K562 (cell line): Measurements from ENCODE around the gene JMY. TPM values are rescaled to one million over a fixed set of nuclear protein-coding genes. Genes with fewer than 3 reads are reported as not detected.

ENCODE experiments used
- ATAC-seq: fragments of 200-7000 bp; cut with Tn5 transposase; 3 replicates; pipeline ENCODE4 v1.9.1; 2020; ENCODE audit warnings: moderate library complexity
- BruUV-seq: library from RNA; stranded (reverse); fragments of 400-500 nt; replicated peaks from 2 replicates; lab custom pipeline; 2021; lab: Mats Ljungman, UMichigan
- CTCF ChIA-PET: fragments of 300-600 bp; formaldehyde crosslinking; extraction: SDS; loops from one replicate; lab custom pipeline; 2021; ENCODE audit warnings: low intra/inter-chr PET ratio; lab: Yijun Ruan, JAX
- POLR2A ChIA-PET: fragments of 300-600, 350-650 bp; sonication (Branson Sonifier 250); formaldehyde crosslinking; extraction: SDS; loops from one replicate; lab custom pipeline; 2021; ENCODE audit warnings: antibody characterized with exemption, inconsistent platforms; lab: Yijun Ruan, JAX
- DNase-seq, 4 experiments: peaks; one replicate each; pipeline versions ENCODE4 v3.0.0 to v3.0.0-alpha.2; 2011 to 2018; ENCODE audit warnings: low spot score in 3 of 4, mixed read lengths in 3 of 4; ENCODE audit errors: extremely low read depth in 1 of 4
- FAIRE-seq: peaks from 2 replicates; lab custom pipeline; 2011; peaks lifted over from hg19 to GRCh38; lab: Jason Lieb, UNC
- H2AFZ ChIP-seq: 2 replicates; pipeline ENCODE4 v1.6.0; 2011; ENCODE audit warnings: low read depth, low read length, control low read depth, inconsistent platforms
- H3K27ac ChIP-seq: fragments of 200-600 bp; 3 replicates; pipeline ENCODE4 v1.8.0; 2011; ENCODE audit warnings: low read depth, mild to moderate bottlenecking, control low read depth, inconsistent platforms, low read length, moderate library complexity, mixed read lengths; ENCODE audit errors: extremely low read depth
- H3K27me3 ChIP-seq, 2 experiments: fragments of 300-600 bp in 1 of 2; 2 replicates in 1 of 2; 3 replicates in 1 of 2; pipeline versions ENCODE4 v1.6.0 to v1.8.0; 2011; ENCODE audit warnings: inconsistent platforms in 2 of 2, low read length in 2 of 2, mild to moderate bottlenecking in 1 of 2, mixed read lengths in 1 of 2, moderate library complexity in 1 of 2; ENCODE audit not compliant: control insufficient read depth in 2 of 2, insufficient read depth in 2 of 2
- H3K36me3 ChIP-seq: fragments of 300-600 bp; 3 replicates; pipeline ENCODE4 v1.8.0; 2011; ENCODE audit warnings: mild to moderate bottlenecking, low read length, inconsistent platforms; ENCODE audit not compliant: control insufficient read depth, insufficient read depth
- H3K4me1 ChIP-seq, 2 experiments: fragments of 200-600 bp in 1 of 2; replicated peaks in 1 of 2; 2 replicates in 1 of 2; 3 replicates in 1 of 2; pipeline versions ENCODE4 v1.5.1 to v1.8.0; 2011; ENCODE audit warnings: inconsistent platforms in 2 of 2, low read length in 2 of 2, mild to moderate bottlenecking in 1 of 2, mixed read lengths in 1 of 2, moderate library complexity in 1 of 2; ENCODE audit not compliant: control insufficient read depth in 2 of 2, insufficient read depth in 2 of 2
- H3K4me2 ChIP-seq: 2 replicates; pipeline ENCODE4 v1.6.1; 2011; ENCODE audit warnings: low read length, control low read depth, inconsistent platforms, mixed read lengths; ENCODE audit not compliant: insufficient read depth
- H3K4me3 ChIP-seq: fragments of 200-600 bp; sonication (generic), shearing (Covaris generic); 2 replicates; pipeline ENCODE4 v1.5.1; 2016; ENCODE audit warnings: control low read depth, inconsistent platforms
- H3K79me2 ChIP-seq: fragments of 200-600 bp; 3 replicates; pipeline ENCODE4 v1.8.0; 2011; ENCODE audit warnings: low read length, inconsistent platforms; ENCODE audit not compliant: control insufficient read depth, insufficient read depth
- H3K9ac ChIP-seq, 2 experiments: 2 replicates each; pipeline versions ENCODE4 v1.6.0 to v1.6.1; 2011; ENCODE audit warnings: low read depth in 2 of 2, low read length in 2 of 2, control low read depth in 1 of 2, inconsistent platforms in 1 of 2, mild to moderate bottlenecking in 1 of 2, mixed read lengths in 1 of 2; ENCODE audit not compliant: insufficient read depth in 1 of 2
- H3K9me1 ChIP-seq: one replicate; pipeline ENCODE4 v1.6.0; 2011; ENCODE audit warnings: inconsistent platforms, mild to moderate bottlenecking, low read length, moderate library complexity; ENCODE audit not compliant: control insufficient read depth, insufficient read depth
- H3K9me3 ChIP-seq: replicated peaks from 2 replicates; pipeline ENCODE4 v1.5.1; 2011; ENCODE audit warnings: low read depth, low read length, inconsistent platforms; ENCODE audit not compliant: control insufficient read depth, insufficient read depth
- H4K20me1 ChIP-seq: replicated peaks from 2 replicates; pipeline ENCODE4 v1.6.1; 2011; ENCODE audit warnings: low read length, inconsistent platforms, mixed read lengths; ENCODE audit not compliant: control insufficient read depth, insufficient read depth
- ADNP ChIP-seq: fragments of 200-800 bp; sonication (Bioruptor generic); IDR thresholded peaks from 2 replicates; pipeline ENCODE4 v1.6.1; 2016; ENCODE audit warnings: missing genetic modification characterization, missing compliant biosample characterization
- C11orf30 ChIP-seq: fragments of 450-650 bp; IDR thresholded peaks from 2 replicates; pipeline ENCODE4 v1.6.1; 2016; ENCODE audit warnings: low read depth, mild to moderate bottlenecking
- CTCF ChIP-seq, 3 experiments: IDR thresholded peaks in 2 of 3; conservative IDR thresholded peaks in 1 of 3; 2 replicates each; pipeline ENCODE4 v1.5.1; 2011 to 2012; ENCODE audit warnings: low read length in 3 of 3, mild to moderate bottlenecking in 3 of 3, control low read depth in 2 of 3, improper control_type of control experiment in 1 of 3, inconsistent platforms in 1 of 3, low read depth in 1 of 3, mixed read lengths in 1 of 3, moderate library complexity in 1 of 3; ENCODE audit not compliant: insufficient read depth in 2 of 3
- NELFE ChIP-seq: IDR thresholded peaks from 2 replicates; pipeline ENCODE4 v1.6.1; 2011; ENCODE audit warnings: mild to moderate bottlenecking; ENCODE audit not compliant: insufficient read depth, insufficient read length
- RAD21 ChIP-seq, 2 experiments: fragments of 250-450 bp in 1 of 2; fragments of 450-650 bp in 1 of 2; sonication (Bioruptor Pico) in 1 of 2; formaldehyde crosslinking in 1 of 2; IDR thresholded peaks in 1 of 2; conservative IDR thresholded peaks in 1 of 2; 2 replicates each; pipeline versions ENCODE4 v1.4.0 to v1.8.0; 2020 to 2022; ENCODE audit warnings: mild to moderate bottlenecking in 2 of 2, moderate library complexity in 1 of 2
- SMC3 ChIP-seq: conservative IDR thresholded peaks from 2 replicates; pipeline ENCODE4 v1.6.1; 2011; ENCODE audit warnings: low read depth, low read length, improper control_type of control experiment; ENCODE audit not compliant: insufficient read depth
- YY1 ChIP-seq, 3 experiments: IDR thresholded peaks; 2 replicates each; pipeline ENCODE4 v1.6.1; 2011; ENCODE audit warnings: low read length in 2 of 3, mild to moderate bottlenecking in 2 of 3, moderate library complexity in 2 of 3, borderline replicate concordance in 1 of 3, control low read depth in 1 of 3, low read depth in 1 of 3; ENCODE audit not compliant: insufficient read depth in 3 of 3, insufficient replicate concordance in 2 of 3, control insufficient read depth in 1 of 3, insufficient read length in 1 of 3; ENCODE audit errors: extremely low read depth in 1 of 3
- ZNF239 ChIP-seq: fragments of 250-450 bp; sonication (Bioruptor Pico); IDR thresholded peaks from 2 replicates; pipeline ENCODE4 v1.4.0; 2020; ENCODE audit warnings: mild to moderate bottlenecking
- ZNF316 ChIP-seq: fragments of 450-650 bp; IDR thresholded peaks from 2 replicates; pipeline ENCODE4 v1.6.1; 2016
- ZNF449 ChIP-seq: fragments of 250-450 bp; sonication (Bioruptor Pico); IDR thresholded peaks from 2 replicates; pipeline ENCODE4 v1.8.0; 2022; ENCODE audit warnings: moderate library complexity, mild to moderate bottlenecking, inconsistent platforms
- WGBS: fragments of 100-300 bp; shearing (Covaris generic); methylation state at CpG from one replicate; pipeline ENCODE4 v1.1.6; 2016; ENCODE audit warnings: low coverage, mixed read lengths; ENCODE audit not compliant: insufficient coverage; ENCODE audit errors: missing lambda C conversion rate; 5-methylcytosine and 5-hydroxymethylcytosine counted together
- in situ Hi-C: fragments of 300-500 bp; cut with MboI; formaldehyde crosslinking; loops from 4 replicates; pipeline ENCODE4 v1.15.0; 2018; ENCODE audit warnings: inconsistent platforms, mixed read lengths
- intact Hi-C: fragments of 100-400 bp; cut with micrococcal nuclease; formaldehyde crosslinking; loops from 2 replicates; pipeline ENCODE4 v1.14.2; 2022
- polyA plus RNA-seq, 8 experiments: library from polyadenylated mRNA; depleted of rRNA in 4 of 8; stranded (reverse) in 5 of 8; unstranded in 3 of 8; fragments of >200 nt; fragmentation: Nextera tagmentation in 2 of 8; fragmentation: Illumina TruSeq in 1 of 8; extraction: Ambion mirVana in 2 of 8; extraction: Trizol in 1 of 8; gene quantifications; 2 replicates each; pipeline versions ENCODE4 v1.2.1 to v1.2.3, GENCODE V29; 2011 to 2014; ENCODE audit warnings: inconsistent platforms in 1 of 8, missing spikeins in 1 of 8
- total RNA-seq, 7 experiments: library from RNA; depleted of rRNA in 6 of 7; stranded (reverse); fragments of >200 nt in 6 of 7; fragmentation: Illumina TruSeq in 2 of 7; extraction: Trizol in 2 of 7; gene quantifications; 2 replicates each; pipeline versions ENCODE4 v1.2.1 to v1.2.3, GENCODE V29; 2011 to 2021; ENCODE audit warnings: low replicate concordance in 1 of 7

Gene JMY
- total and polyA plus RNA-seq, 9 of the 15 experiments (the other 6 are each of a cell fraction or from before 2014, with no cell fraction given), result 1.1 to 5.5 (median 3.7) TPM

- TF ChIP-seq ZNF449 (CRISPR knock-in tag), result no peak
- TF ChIP-seq ZNF239 (CRISPR knock-in tag), result no peak
- TF ChIP-seq C11orf30, result peak; percentile 28; the same call in 1 of the 2 replicates
- 0 out of 2 replicates have a peak, but pooled peaks have one; percentile 14 for TF ChIP-seq ZNF316
These were observed 42.3 kb upstream of the JMY start (continued) for GRCh38 chr5:79193643-79194042.

- Histone ChIP-seq H3K4me3 (no peak overlapping the region), H3K9me1 (no peaks in the 10 kb centered on the region), H3K36me3 (no peaks in the 10 kb centered on the region), H2AFZ (no peak overlapping the region), H3K27ac (no peak overlapping the region), H4K20me1 (no peaks in the 10 kb centered on the region), H3K79me2 (no peaks in the 10 kb centered on the region), H3K27me3 (peaks cover 0 to 6% of the 10 kb centered on the region in 2 experiments; a peak in 1 of 5 replicates), H3K4me1 (no peaks in the 10 kb centered on the region), H3K9ac (no peak overlapping the region), H3K4me2 (no peak overlapping the region), H3K9me3 (no peaks in the 10 kb centered on the region)
- intact Hi-C loops, result no loop called here
- ATAC-seq (peak; percentile 96), FAIRE-seq (peak; percentile 90), DNase-seq (peak; percentile 22 to 49 (median 32))
- CTCF ChIA-PET, result interaction anchor here (1.0 kb wide), 1 partner anchor 68 kb away, joined by 3 read pairs; no protein-coding TSS in a partner anchor
- WGBS, result 4% methylated on average over 3 of the region's 3 CpGs
- in situ Hi-C loops, result no loop called here
- TF ChIP-seq CTCF (IDR thresholded peaks at IDR 0.05 in 2 of 3, conservative IDR thresholded peaks at IDR 0.05 in 1 of 3; ENCODE audit: insufficient read depth in 2 of 3, low read depth in 1 of 3, low read length in 3 of 3), result peak; percentile 49 to 71 (median 69); a peak in 5 of 6 replicates
- TF ChIP-seq SMC3, result peak; percentile 33; the same call in 1 of the 2 replicates
- TF ChIP-seq RAD21 (CRISPR knock-in tag; conservative IDR thresholded peaks at IDR 0.05 in 1 of 2, IDR thresholded peaks at IDR 0.05 in 1 of 2), result peak in 1 of 2 experiments; percentile 25; a peak in 2 of 4 replicates
- TF ChIP-seq YY1 (IDR thresholded peaks at IDR 0.05; ENCODE audit: borderline replicate concordance in 1 of 3, control insufficient read depth in 1 of 3, extremely low read depth in 1 of 3, insufficient read depth in 3 of 3, insufficient read length in 1 of 3, insufficient replicate concordance in 2 of 3, low read depth in 1 of 3, low read length in 2 of 3), result peak in 1 of 3 experiments; percentile 36
- no peak for TF ChIP-seq NELFE
- no peak for TF ChIP-seq ADNP (tag)
- no TSS peak for BruUV-seq
- POLR2A ChIA-PET, result interaction anchor here (0.9 kb wide), 1 partner anchor 61 kb away, joined by 3 read pairs; no protein-coding TSS in a partner anchor
These were observed 35.3 kb upstream of the JMY start for GRCh38 chr5:79200573-79201183.
